Measurements from ENCODE around the gene FAM209B. TPM values are rescaled to one million over a fixed set of nuclear protein-coding genes. Genes with fewer than 3 reads are reported as not detected.

Gene FAM209B
- total and polyA plus RNA-seq, 10 of the 15 experiments (the other 5 are each of a cell fraction or from before 2014, with no cell fraction given) = 0.22 to 0.77 (median 0.41) TPM; not detected in 2

DNA sequence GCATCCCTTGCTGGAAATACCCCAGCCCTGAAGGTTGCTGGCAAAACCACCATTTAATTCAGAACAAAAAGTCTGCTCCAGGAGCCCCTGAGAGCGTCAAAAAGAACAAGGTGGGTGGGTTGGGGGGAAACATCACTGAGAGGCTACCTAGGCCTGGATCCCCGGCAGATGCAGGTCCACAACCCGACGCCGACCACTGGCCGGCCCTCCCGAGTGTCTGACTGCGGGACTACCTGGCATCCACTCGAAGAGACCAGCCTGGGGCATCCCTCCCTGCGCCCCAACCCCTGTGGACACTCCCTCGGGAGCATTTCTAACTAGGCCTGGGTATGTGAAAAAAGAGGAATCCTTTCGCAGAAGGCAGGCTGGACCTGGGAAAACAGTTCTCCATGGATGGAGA is 47.2 kb downstream of the FAM209B start (continued):
- TF ChIP-seq, protein P1, sequence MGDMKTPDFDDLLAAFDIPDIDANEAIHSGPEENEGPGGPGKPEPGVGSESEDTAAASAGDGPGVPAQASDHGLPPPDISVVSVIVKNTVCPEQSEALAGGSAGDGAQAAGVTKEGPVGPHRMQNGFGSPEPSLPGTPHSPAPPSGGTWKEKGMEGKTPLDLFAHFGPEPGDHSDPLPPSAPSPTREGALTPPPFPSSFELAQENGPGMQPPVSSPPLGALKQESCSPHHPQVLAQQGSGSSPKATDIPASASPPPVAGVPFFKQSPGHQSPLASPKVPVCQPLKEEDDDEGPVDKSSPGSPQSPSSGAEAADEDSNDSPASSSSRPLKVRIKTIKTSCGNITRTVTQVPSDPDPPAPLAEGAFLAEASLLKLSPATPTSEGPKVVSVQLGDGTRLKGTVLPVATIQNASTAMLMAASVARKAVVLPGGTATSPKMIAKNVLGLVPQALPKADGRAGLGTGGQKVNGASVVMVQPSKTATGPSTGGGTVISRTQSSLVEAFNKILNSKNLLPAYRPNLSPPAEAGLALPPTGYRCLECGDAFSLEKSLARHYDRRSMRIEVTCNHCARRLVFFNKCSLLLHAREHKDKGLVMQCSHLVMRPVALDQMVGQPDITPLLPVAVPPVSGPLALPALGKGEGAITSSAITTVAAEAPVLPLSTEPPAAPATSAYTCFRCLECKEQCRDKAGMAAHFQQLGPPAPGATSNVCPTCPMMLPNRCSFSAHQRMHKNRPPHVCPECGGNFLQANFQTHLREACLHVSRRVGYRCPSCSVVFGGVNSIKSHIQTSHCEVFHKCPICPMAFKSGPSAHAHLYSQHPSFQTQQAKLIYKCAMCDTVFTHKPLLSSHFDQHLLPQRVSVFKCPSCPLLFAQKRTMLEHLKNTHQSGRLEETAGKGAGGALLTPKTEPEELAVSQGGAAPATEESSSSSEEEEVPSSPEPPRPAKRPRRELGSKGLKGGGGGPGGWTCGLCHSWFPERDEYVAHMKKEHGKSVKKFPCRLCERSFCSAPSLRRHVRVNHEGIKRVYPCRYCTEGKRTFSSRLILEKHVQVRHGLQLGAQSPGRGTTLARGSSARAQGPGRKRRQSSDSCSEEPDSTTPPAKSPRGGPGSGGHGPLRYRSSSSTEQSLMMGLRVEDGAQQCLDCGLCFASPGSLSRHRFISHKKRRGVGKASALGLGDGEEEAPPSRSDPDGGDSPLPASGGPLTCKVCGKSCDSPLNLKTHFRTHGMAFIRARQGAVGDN (IDR thresholded peaks at IDR 0.05) = no peak
- TF ChIP-seq KDM1A (IDR thresholded peaks at IDR 0.05; ENCODE audit: borderline replicate concordance) = no peak
- no peak for TF ChIP-seq FOXM1 (IDR thresholded peaks at IDR 0.05; ENCODE audit: low read depth, low read length)

DNA sequence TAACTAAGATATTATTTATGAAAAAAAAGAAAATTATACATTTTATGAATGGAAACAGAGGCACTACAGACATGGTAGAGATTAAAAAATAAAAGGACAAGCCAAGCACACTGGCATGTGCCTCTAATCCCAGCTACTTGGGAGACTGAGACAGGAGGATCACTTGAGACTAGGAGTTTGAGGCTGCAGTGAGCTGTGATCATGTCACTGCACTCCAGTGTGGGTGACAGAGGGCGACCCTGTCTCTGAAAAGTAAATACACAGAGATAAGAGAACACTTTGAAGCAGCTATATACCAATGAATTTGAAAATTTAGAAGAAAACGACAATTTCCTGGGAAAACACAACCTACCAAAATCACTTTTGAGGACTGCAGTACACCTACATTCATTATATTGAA is 48.7 kb downstream of the FAM209B start:
- no peak overlapping the region for H3K4me3 ChIP-seq
- intact Hi-C loops (cut with micrococcal nuclease; ENCODE audit: unreplicated experiment) (no loop called here), in situ Hi-C loops (cut with MboI) (no loop called here)
- no peak overlapping the region for H3K4me2 ChIP-seq (ENCODE audit: control insufficient read depth, insufficient read depth)
- POLR2A ChIA-PET = no interaction called here
- SMC1A ChIA-PET (ENCODE audit: uncharacterized antibody, unreplicated experiment) = interaction anchor here (2.0 kb wide), 1 partner anchor 31 kb away, joined by 8 read pairs; no protein-coding TSS in a partner anchor
- RAD21 ChIA-PET (ENCODE audit: unreplicated experiment) = no interaction called here
- no peak for DNase-seq (ENCODE audit: low read depth, low spot score)
- CTCF ChIA-PET = interaction anchor here (6.7 kb wide), 1 partner anchor 32 kb away, joined by 83 read pairs; no protein-coding TSS in a partner anchor
- FAIRE-seq = no peak
- no peak overlapping the region for H3K27ac ChIP-seq (ENCODE audit: control insufficient read depth, insufficient read depth)
- no peaks in the 10 kb centered on the region; a peak in 1 of 4 replicates for H3K27me3 ChIP-seq (replicated peaks in 1 of 2; ENCODE audit: control insufficient read depth in 2 of 2, insufficient read depth in 2 of 2, low read length in 1 of 2)
- H3K79me2 ChIP-seq (ENCODE audit: control insufficient read depth, insufficient read depth, low read length) = no peaks in the 10 kb centered on the region
- ATAC-seq = no peak
- no peak overlapping the region for H2AFZ ChIP-seq (ENCODE audit: control insufficient read depth, low read depth, low read length)
- H3K9me3 ChIP-seq (replicated peaks; ENCODE audit: control insufficient read depth, insufficient read depth, low read length) = no peaks in the 10 kb centered on the region
- 0% methylated on average over 2 of the region's 2 CpGs for WGBS (ENCODE audit: insufficient coverage, insufficient replicate concordance, low lambda C conversion rate, missing lambda C conversion rate)
- H3K4me1 ChIP-seq (ENCODE audit: control insufficient read depth, insufficient read depth, low read length) = no peaks in the 10 kb centered on the region
- H3K9ac ChIP-seq (ENCODE audit: control insufficient read depth, insufficient read depth, low read length) = no peak overlapping the region
- no peaks in the 10 kb centered on the region for H4K20me1 ChIP-seq (ENCODE audit: control insufficient read depth, insufficient read depth)
- H3K36me3 ChIP-seq (ENCODE audit: control insufficient read depth in 2 of 2, insufficient read depth in 2 of 2, low read length in 1 of 2) = no peaks in the 10 kb centered on the region
- no TSS peak for BruUV-seq (replicated peaks)
- TF ChIP-seq, protein P2, sequence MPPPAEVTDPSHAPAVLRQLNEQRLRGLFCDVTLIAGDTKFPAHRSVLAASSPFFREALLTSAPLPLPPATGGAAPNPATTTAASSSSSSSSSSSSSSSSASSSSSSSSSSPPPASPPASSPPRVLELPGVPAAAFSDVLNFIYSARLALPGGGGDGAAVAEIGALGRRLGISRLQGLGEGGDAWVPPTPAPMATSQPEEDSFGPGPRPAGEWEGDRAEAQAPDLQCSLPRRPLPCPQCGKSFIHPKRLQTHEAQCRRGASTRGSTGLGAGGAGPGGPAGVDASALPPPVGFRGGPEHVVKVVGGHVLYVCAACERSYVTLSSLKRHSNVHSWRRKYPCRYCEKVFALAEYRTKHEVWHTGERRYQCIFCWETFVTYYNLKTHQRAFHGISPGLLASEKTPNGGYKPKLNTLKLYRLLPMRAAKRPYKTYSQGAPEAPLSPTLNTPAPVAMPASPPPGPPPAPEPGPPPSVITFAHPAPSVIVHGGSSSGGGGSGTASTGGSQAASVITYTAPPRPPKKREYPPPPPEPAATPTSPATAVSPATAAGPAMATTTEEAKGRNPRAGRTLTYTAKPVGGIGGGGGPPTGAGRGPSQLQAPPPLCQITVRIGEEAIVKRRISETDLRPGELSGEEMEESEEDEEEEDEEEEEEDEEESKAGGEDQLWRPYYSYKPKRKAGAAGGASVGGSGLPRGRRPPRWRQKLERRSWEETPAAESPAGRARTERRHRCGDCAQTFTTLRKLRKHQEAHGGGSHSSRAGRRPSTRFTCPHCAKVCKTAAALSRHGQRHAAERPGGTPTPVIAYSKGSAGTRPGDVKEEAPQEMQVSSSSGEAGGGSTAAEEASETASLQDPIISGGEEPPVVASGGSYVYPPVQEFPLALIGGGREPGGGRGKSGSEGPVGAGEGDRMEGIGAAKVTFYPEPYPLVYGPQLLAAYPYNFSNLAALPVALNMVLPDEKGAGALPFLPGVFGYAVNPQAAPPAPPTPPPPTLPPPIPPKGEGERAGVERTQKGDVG (CRISPR knock-in tag; IDR thresholded peaks at IDR 0.05) = no peak
- TF ChIP-seq PAX8 (IDR thresholded peaks at IDR 0.05) (no peak), SMC3 (IDR thresholded peaks at IDR 0.05; ENCODE audit: borderline replicate concordance, low read length) (no peak), NFYB (IDR thresholded peaks at IDR 0.05; ENCODE audit: insufficient read depth, low read depth, low read length) (no peak), DPF2 (IDR thresholded peaks at IDR 0.05) (no peak), ZBED1 (IDR thresholded peaks at IDR 0.05; ENCODE audit: borderline replicate concordance) (no peak), POU2F2 (IDR thresholded peaks at IDR 0.05; ENCODE audit: borderline replicate concordance, low read depth, low read length) (no peak), BACH1 (IDR thresholded peaks at IDR 0.05; ENCODE audit: borderline replicate concordance) (no peak), NR2F1 (conservative IDR thresholded peaks at IDR 0.05) (no peak)
- TF ChIP-seq, protein P3, sequence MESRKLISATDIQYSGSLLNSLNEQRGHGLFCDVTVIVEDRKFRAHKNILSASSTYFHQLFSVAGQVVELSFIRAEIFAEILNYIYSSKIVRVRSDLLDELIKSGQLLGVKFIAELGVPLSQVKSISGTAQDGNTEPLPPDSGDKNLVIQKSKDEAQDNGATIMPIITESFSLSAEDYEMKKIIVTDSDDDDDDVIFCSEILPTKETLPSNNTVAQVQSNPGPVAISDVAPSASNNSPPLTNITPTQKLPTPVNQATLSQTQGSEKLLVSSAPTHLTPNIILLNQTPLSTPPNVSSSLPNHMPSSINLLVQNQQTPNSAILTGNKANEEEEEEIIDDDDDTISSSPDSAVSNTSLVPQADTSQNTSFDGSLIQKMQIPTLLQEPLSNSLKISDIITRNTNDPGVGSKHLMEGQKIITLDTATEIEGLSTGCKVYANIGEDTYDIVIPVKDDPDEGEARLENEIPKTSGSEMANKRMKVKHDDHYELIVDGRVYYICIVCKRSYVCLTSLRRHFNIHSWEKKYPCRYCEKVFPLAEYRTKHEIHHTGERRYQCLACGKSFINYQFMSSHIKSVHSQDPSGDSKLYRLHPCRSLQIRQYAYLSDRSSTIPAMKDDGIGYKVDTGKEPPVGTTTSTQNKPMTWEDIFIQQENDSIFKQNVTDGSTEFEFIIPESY (IDR thresholded peaks at IDR 0.05) = no peak
